HFF-Myc (cell line): Measurements from ENCODE around the gene PEMT.

Experiments used
- DNase-seq: peaks from one replicate; pipeline ENCODE4 v3.0.0-alpha.2; 2011; ENCODE audit warnings: low read depth; ENCODE audit errors: extremely low read depth
- H3K4me3 ChIP-seq: replicated peaks from 2 replicates; pipeline ENCODE4 v1.5.1; 2011; ENCODE audit warnings: low read depth, mild to moderate bottlenecking, control low read depth, low read length
- TF ChIP-seq, protein P1 (sequence below): IDR thresholded peaks from 2 replicates; pipeline ENCODE4 v1.5.1; 2012; ENCODE audit warnings: mild to moderate bottlenecking, low read depth, low read length, control low read depth; ENCODE audit errors: missing control alignments

PEMT gene

DNA sequence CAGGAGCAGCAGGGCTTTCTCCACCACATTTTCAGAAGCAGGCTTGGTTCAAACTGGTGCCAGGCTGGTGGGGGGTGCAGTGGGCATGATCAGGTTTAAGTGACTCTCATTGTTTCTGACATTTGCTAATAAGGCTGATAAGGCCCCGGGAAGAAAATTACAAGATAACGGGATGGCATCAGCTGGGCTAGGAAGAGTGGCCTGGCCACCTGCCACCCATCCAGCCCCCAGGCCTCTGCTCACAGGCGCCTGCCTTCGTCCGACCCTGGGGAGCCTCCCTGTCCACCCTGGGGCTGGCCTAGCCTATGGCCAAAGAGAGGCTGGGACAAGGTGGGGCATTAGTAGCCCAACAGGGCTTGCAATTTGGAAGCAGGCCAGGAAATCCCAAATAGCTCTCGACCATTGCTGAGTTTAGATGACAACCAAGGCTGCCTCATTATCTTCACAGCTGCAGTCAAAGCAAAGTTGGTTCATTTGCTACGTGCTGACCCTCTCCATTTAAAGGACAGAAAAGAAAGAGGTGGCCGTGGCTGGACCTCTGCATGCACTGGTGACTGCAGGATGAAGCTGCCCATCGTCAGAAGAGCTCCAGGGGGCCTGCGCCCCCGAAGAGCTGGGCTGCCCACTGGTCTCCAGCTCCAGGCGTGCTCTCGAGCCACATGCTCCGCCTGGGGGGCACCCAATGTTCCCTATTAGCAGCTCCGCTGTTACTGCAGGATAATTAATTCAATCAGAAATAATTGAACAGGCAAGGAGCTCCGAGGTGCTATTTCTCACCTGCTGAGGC is 44.9 kb downstream of the PEMT start:
- no peak overlapping the region for H3K4me3 ChIP-seq
- TF ChIP-seq, protein P1, sequence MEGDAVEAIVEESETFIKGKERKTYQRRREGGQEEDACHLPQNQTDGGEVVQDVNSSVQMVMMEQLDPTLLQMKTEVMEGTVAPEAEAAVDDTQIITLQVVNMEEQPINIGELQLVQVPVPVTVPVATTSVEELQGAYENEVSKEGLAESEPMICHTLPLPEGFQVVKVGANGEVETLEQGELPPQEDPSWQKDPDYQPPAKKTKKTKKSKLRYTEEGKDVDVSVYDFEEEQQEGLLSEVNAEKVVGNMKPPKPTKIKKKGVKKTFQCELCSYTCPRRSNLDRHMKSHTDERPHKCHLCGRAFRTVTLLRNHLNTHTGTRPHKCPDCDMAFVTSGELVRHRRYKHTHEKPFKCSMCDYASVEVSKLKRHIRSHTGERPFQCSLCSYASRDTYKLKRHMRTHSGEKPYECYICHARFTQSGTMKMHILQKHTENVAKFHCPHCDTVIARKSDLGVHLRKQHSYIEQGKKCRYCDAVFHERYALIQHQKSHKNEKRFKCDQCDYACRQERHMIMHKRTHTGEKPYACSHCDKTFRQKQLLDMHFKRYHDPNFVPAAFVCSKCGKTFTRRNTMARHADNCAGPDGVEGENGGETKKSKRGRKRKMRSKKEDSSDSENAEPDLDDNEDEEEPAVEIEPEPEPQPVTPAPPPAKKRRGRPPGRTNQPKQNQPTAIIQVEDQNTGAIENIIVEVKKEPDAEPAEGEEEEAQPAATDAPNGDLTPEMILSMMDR, result no peak
- no peak for DNase-seq

DNA sequence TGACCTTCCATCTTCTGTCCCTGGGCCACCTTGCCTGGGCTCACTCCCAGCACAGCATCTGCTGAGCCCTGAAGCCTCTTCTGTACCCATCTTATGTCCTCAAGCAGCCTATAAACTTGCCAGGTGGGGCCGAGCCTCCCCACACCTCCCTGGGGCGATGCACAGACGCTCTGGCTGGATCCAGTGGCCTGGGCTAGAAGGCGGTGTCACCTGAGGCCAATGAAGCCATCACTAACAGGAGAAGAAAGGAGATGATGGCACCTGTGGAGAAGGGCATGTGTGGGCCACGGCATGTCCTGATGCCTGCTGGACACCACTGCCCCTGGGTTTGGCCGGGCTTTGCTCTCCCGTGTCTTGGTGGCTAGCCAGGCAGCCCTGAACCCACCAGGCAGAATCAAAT is 45.5 kb downstream of the PEMT start:
- TF ChIP-seq, protein P1, result no peak
- DNase-seq, result no peak
- H3K4me3 ChIP-seq, result no peak overlapping the region

DNA sequence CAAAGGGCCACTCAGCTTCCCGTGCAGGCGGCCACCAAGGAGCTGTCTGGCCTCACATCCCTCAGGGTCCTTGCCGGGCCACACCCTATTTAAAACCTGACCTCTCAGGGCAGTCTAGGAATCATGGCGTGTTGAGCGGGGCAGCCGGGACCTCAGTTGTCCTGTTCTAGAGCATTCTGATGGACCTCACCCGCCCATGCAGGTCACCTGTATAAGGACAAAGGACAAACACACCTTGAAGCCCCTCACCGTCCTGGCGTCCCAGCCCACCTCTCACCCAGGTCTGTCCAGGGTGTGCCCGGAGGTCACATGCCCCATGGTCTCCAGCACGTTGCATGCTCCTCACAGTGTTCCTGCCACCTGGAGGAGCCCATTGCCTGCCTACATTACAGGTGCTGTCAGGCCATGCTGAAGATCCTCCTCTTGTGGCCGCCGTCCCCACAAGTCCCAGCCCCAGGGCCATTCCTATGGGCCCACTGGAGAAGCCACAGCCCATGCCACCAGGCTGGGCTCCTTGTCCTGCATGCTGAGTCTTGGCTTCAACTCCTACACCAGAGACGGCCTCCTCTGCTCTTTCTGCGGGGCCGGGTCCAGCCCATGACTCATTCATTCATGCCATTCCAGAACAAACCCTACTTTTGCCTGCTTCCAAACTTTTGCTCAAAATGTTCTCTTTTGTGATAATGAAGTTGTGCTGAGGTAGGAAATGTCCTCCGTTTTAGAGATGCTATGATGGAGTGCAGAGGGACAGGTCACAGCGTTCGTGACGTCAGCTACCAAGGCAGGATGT is 46.3 kb downstream of the PEMT start:
- no peak for DNase-seq
- H3K4me3 ChIP-seq, result no peak overlapping the region
- TF ChIP-seq, protein P1, result no peak

DNA sequence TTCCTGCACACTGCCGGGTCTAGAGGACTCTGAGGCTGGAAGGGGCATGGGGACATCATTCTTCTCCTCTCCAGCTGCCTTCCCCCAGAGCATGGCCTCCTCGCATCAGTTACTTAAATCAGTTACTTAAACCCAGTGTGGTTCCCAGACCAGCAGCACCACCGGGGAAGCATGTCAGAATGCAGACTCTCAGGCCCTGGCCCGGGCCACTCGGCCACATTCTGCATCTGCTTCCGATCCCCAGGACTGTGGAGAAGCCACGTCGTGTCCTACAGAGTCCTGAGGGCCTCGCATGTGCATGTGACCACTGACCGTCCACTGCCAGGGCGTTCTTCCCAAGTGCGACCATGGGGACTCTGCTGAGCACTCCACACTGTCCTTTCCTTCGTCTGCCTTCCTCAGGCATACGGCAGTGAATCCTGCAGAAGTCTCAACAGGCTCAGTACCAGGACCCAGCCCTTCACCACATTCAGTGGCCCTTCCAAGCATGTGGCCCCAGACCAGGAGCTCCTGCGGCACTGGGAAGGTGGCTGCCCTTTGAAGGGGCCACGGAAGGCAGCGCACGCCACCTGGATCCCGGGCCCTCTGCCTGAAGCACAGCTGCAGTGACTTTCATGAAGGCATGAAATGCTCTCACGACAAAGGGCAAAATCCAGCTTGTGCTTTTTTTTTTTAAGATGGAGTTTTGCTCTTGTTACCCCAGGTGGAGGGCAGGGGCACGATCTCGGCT is 48.4 kb downstream of the PEMT start:
- TF ChIP-seq, protein P1, result no peak
- no peak overlapping the region for H3K4me3 ChIP-seq
- DNase-seq, result no peak

DNA sequence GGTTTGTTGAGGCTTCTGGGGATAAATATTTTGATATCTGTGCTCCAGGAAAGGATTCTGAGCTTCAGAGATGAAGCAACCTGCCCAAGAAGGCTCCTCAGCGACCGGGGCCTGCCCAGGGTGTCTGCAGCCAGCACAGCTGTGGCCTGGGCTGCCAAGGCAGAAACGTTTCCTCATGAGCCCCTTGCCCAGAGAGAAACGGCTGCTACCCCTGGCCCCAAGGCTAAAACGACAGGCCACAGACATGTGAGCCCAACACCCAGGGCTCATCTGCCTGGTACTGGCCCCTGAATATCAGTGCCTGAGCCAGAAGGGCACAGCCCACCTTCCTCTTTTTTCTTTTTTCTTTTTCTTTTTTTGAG is 49.9 kb downstream of the PEMT start:
- TF ChIP-seq, protein P1, result no peak
- DNase-seq, result no peak
- no peak overlapping the region for H3K4me3 ChIP-seq

DNA sequence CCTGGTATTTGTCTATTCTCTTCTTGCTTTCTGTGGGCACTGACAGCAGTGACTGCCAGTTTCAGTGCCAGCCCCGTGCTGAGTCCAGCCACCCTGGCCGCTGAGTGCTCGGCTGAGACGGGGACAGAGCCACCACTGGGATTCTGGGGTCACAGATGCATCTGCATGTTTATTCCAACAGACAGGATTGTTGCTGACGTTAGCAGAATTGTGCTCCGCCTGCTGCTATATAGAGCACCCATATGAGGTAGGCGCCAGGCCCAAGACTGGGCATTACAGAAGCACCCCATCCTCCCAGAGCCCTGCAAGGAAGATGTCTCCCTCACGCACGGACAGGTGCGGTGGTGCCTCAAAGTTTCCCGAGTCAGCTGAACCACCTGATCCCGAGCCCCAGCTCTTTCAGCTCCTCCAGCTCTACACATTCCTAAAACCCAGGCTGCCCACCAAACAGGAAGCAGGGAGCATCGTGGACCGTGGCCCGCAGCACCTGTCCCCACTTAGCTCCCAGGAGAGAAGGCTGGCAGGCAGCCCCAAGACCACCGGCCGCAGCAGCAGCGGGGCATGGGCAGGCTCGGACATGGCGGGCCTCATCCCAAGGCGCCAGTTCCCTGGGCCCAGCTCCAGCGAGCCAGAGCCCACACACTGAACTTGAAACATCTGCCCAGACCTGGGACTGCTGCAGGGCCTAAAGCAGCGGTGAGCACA is 50.4 kb downstream of the PEMT start:
- DNase-seq, result no peak
- H3K4me3 ChIP-seq, result no peak overlapping the region
- TF ChIP-seq, protein P1, result no peak
